ENCODE measurements around the gene MAST4.

MAST4 gene

GRCh38 chr5:67205981-67206380, 609.8 kb downstream of the MAST4 start:
- no peak for TF ChIP-seq CTCF (IDR thresholded peaks at IDR 0.05; ENCODE audit: borderline replicate concordance, control extremely low read depth, extremely low read depth, insufficient read depth, missing control alignments)
- DNase-seq (ENCODE audit: low spot score), result no peak
- in situ Hi-C loops (cut with MboI; ENCODE audit: low sequenced_read_pairs, unreplicated experiment), result loop anchor here (25.0 kb wide), 1 partner anchor 219 kb away; no protein-coding TSS in a partner anchor

- no peak for DNase-seq (ENCODE audit: low spot score)
- in situ Hi-C loops (cut with MboI; ENCODE audit: low sequenced_read_pairs, unreplicated experiment), result loop anchor here (25.0 kb wide), 1 partner anchor 219 kb away; no protein-coding TSS in a partner anchor
- TF ChIP-seq CTCF (IDR thresholded peaks at IDR 0.05; ENCODE audit: borderline replicate concordance, control extremely low read depth, extremely low read depth, insufficient read depth, missing control alignments), result no peak
Observed at GRCh38 chr5:67206461-67206860, 610.3 kb downstream of the MAST4 start.

- no peak for TF ChIP-seq CTCF (IDR thresholded peaks at IDR 0.05; ENCODE audit: borderline replicate concordance, control extremely low read depth, extremely low read depth, insufficient read depth, missing control alignments)
- peak; percentile 76 for DNase-seq (ENCODE audit: low spot score)
- in situ Hi-C loops (cut with MboI; ENCODE audit: low sequenced_read_pairs, unreplicated experiment), result loop anchor here (25.0 kb wide), 1 partner anchor 220 kb away; no protein-coding TSS in a partner anchor
Observed at GRCh38 chr5:67206929-67207328, 610.7 kb downstream of the MAST4 start.

- DNase-seq (ENCODE audit: low spot score), result no peak
- no peak for TF ChIP-seq CTCF (IDR thresholded peaks at IDR 0.05; ENCODE audit: borderline replicate concordance, control extremely low read depth, extremely low read depth, insufficient read depth, missing control alignments)
- in situ Hi-C loops (cut with MboI; ENCODE audit: low sequenced_read_pairs, unreplicated experiment), result loop anchor here (25.0 kb wide), 1 partner anchor 221 kb away; no protein-coding TSS in a partner anchor
Observed at GRCh38 chr5:67208403-67208802, 612.2 kb downstream of the MAST4 start.

GRCh38 chr5:67209141-67209771, 613.1 kb downstream of the MAST4 start:
- TF ChIP-seq CTCF (IDR thresholded peaks at IDR 0.05; ENCODE audit: borderline replicate concordance, control extremely low read depth, extremely low read depth, insufficient read depth, missing control alignments), result peak; percentile 67
- DNase-seq (ENCODE audit: low spot score), result peak; percentile 73
- in situ Hi-C loops (cut with MboI; ENCODE audit: low sequenced_read_pairs, unreplicated experiment), result loop anchor here (25.0 kb wide), 1 partner anchor 222 kb away; no protein-coding TSS in a partner anchor

- in situ Hi-C loops (cut with MboI; ENCODE audit: low sequenced_read_pairs, unreplicated experiment), result loop anchor here (5.0 to 25.0 kb wide), 2 partner anchors 55 to 225 kb away; no protein-coding TSS in a partner anchor
- no peak for DNase-seq (ENCODE audit: low spot score)
- TF ChIP-seq CTCF (IDR thresholded peaks at IDR 0.05; ENCODE audit: borderline replicate concordance, control extremely low read depth, extremely low read depth, insufficient read depth, missing control alignments), result no peak
Observed at GRCh38 chr5:67211926-67212325, 615.7 kb downstream of the MAST4 start.

All from GM13976 (cell line).